ENCODE data around the gene PSMF1.

DNA sequence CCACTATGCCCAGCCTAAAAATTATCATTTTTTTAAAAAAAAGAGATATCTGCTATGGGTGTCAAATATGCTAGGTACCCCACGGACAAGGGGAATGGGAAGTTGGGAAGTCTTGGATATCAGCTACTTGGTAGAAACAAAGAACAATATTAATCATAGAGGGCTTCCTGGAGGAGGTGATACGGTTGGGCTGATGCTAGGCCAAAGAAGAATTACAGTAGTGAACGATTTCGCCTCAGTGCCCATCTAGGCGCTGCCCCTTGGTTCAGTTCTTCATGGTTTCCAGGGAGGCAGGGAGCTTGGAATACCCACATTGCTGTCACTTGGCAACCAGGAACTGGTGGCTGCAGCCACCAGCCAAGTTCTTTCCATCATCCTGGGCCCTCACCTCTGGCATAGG, 5.5 kb upstream of the PSMF1 start:
- TF ChIP-seq, protein P1, sequence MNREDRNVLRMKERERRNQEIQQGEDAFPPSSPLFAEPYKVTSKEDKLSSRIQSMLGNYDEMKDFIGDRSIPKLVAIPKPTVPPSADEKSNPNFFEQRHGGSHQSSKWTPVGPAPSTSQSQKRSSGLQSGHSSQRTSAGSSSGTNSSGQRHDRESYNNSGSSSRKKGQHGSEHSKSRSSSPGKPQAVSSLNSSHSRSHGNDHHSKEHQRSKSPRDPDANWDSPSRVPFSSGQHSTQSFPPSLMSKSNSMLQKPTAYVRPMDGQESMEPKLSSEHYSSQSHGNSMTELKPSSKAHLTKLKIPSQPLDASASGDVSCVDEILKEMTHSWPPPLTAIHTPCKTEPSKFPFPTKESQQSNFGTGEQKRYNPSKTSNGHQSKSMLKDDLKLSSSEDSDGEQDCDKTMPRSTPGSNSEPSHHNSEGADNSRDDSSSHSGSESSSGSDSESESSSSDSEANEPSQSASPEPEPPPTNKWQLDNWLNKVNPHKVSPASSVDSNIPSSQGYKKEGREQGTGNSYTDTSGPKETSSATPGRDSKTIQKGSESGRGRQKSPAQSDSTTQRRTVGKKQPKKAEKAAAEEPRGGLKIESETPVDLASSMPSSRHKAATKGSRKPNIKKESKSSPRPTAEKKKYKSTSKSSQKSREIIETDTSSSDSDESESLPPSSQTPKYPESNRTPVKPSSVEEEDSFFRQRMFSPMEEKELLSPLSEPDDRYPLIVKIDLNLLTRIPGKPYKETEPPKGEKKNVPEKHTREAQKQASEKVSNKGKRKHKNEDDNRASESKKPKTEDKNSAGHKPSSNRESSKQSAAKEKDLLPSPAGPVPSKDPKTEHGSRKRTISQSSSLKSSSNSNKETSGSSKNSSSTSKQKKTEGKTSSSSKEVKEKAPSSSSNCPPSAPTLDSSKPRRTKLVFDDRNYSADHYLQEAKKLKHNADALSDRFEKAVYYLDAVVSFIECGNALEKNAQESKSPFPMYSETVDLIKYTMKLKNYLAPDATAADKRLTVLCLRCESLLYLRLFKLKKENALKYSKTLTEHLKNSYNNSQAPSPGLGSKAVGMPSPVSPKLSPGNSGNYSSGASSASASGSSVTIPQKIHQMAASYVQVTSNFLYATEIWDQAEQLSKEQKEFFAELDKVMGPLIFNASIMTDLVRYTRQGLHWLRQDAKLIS (CRISPR knock-in tag; IDR thresholded peaks at IDR 0.05): no peak
- TF ChIP-seq ZNF24 (IDR thresholded peaks at IDR 0.05) (no peak), TGIF2 (CRISPR knock-in tag; IDR thresholded peaks at IDR 0.05) (no peak), ELF1 (tag; IDR thresholded peaks at IDR 0.05) (no peak), GABPA (tag; conservative IDR thresholded peaks at IDR 0.05; ENCODE audit: low read depth) (no peak), NR1H2 (CRISPR knock-in tag; IDR thresholded peaks at IDR 0.05) (no peak), HMG20B (CRISPR knock-in tag; IDR thresholded peaks at IDR 0.05) (no peak), CEBPB (tag; IDR thresholded peaks at IDR 0.05) (no peak), SMARCA5 (IDR thresholded peaks at IDR 0.05) (no peak)
- TF ChIP-seq, protein P2, sequence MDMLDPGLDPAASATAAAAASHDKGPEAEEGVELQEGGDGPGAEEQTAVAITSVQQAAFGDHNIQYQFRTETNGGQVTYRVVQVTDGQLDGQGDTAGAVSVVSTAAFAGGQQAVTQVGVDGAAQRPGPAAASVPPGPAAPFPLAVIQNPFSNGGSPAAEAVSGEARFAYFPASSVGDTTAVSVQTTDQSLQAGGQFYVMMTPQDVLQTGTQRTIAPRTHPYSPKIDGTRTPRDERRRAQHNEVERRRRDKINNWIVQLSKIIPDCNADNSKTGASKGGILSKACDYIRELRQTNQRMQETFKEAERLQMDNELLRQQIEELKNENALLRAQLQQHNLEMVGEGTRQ (CRISPR knock-in tag; IDR thresholded peaks at IDR 0.05): no peak
- TF ChIP-seq, protein P3, sequence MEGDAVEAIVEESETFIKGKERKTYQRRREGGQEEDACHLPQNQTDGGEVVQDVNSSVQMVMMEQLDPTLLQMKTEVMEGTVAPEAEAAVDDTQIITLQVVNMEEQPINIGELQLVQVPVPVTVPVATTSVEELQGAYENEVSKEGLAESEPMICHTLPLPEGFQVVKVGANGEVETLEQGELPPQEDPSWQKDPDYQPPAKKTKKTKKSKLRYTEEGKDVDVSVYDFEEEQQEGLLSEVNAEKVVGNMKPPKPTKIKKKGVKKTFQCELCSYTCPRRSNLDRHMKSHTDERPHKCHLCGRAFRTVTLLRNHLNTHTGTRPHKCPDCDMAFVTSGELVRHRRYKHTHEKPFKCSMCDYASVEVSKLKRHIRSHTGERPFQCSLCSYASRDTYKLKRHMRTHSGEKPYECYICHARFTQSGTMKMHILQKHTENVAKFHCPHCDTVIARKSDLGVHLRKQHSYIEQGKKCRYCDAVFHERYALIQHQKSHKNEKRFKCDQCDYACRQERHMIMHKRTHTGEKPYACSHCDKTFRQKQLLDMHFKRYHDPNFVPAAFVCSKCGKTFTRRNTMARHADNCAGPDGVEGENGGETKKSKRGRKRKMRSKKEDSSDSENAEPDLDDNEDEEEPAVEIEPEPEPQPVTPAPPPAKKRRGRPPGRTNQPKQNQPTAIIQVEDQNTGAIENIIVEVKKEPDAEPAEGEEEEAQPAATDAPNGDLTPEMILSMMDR (IDR thresholded peaks at IDR 0.05 in 2 of 3, conservative IDR thresholded peaks at IDR 0.05 in 1 of 3; ENCODE audit: insufficient read depth in 2 of 3, low read depth in 1 of 3, low read length in 3 of 3): no peak
